ENCODE data around the gene SLAMF6. TPM values are rescaled to one million over a fixed set of nuclear protein-coding genes. Genes with fewer than 3 reads are reported as not detected.

SLAMF6 gene
- total RNA-seq, 1 experiment from 2014 or later: not detected

GRCh38 chr1:160542303-160542945 lies 19.4 kb upstream of the SLAMF6 start:
- H3K27me3 ChIP-seq (ENCODE audit: control insufficient read depth, insufficient read depth, low read length): 0 out of 2 replicates have a peak, but pooled peaks cover 5% of the 10 kb centered on the region
- in situ Hi-C loops (cut with HindIII; ENCODE audit: low pct_unique_long_range_greater_than_20kb, low sequenced_read_pairs) (no loop called here), intact Hi-C loops (cut with micrococcal nuclease; ENCODE audit: unreplicated experiment) (loop anchor here (5.0 kb wide), 1 partner anchor 65 kb away; no protein-coding TSS in a partner anchor)
- no peak overlapping the region for H3K4me3 ChIP-seq (ENCODE audit: low read depth in 2 of 2, low read length in 2 of 2)
- no peaks in the 10 kb centered on the region for H3K9me3 ChIP-seq (ENCODE audit: control insufficient read depth, insufficient read depth, low read depth, low read length)
- no peak overlapping the region for H3K27ac ChIP-seq (ENCODE audit: low read length)
- TF ChIP-seq TCF7L2 (IDR thresholded peaks at IDR 0.05; ENCODE audit: low read depth, low read length) (no peak), REST (IDR thresholded peaks at IDR 0.05; ENCODE audit: insufficient read depth in 1 of 2, low read depth in 2 of 2, low read length in 1 of 2) (no peak), POLR2AphosphoS5 (IDR thresholded peaks at IDR 0.05; ENCODE audit: low read depth, low read length) (no peak), CTCF (IDR thresholded peaks at IDR 0.05) (no peak), SIN3A (IDR thresholded peaks at IDR 0.05; ENCODE audit: borderline replicate concordance, insufficient read depth, low read depth, low read length) (no peak)
- ATAC-seq (no peak), DNase-seq (ENCODE audit: low read depth, low spot score) (no peak)
- POLR2A ChIA-PET: no interaction called here
- H3K36me3 ChIP-seq (ENCODE audit: control insufficient read depth, insufficient read depth, low read length): no peaks in the 10 kb centered on the region
- H3K4me1 ChIP-seq (ENCODE audit: control insufficient read depth, insufficient read depth, low read length): no peaks in the 10 kb centered on the region
- BruUV-seq (replicated peaks): no TSS peak
- CTCF ChIA-PET: no interaction called here

- H3K4me1 ChIP-seq (ENCODE audit: control insufficient read depth, insufficient read depth, low read length): no peaks in the 10 kb centered on the region
- DNase-seq (ENCODE audit: low read depth, low spot score): no peak
- intact Hi-C loops (cut with micrococcal nuclease; ENCODE audit: unreplicated experiment) (loop anchor here (5.0 kb wide), 1 partner anchor 66 kb away; no protein-coding TSS in a partner anchor), in situ Hi-C loops (cut with HindIII; ENCODE audit: low pct_unique_long_range_greater_than_20kb, low sequenced_read_pairs) (no loop called here)
- CTCF ChIA-PET: no interaction called here
- TF ChIP-seq SIN3A (IDR thresholded peaks at IDR 0.05; ENCODE audit: borderline replicate concordance, insufficient read depth, low read depth, low read length) (no peak), CTCF (IDR thresholded peaks at IDR 0.05) (no peak), TCF7L2 (IDR thresholded peaks at IDR 0.05; ENCODE audit: low read depth, low read length) (no peak), POLR2AphosphoS5 (IDR thresholded peaks at IDR 0.05; ENCODE audit: low read depth, low read length) (no peak), REST (IDR thresholded peaks at IDR 0.05; ENCODE audit: insufficient read depth in 1 of 2, low read depth in 2 of 2, low read length in 1 of 2) (no peak)
- ATAC-seq: no peak
- BruUV-seq (replicated peaks): no TSS peak
- H3K27ac ChIP-seq (ENCODE audit: low read length): no peak overlapping the region
- H3K36me3 ChIP-seq (ENCODE audit: control insufficient read depth, insufficient read depth, low read length): no peaks in the 10 kb centered on the region
- no peak overlapping the region for H3K4me3 ChIP-seq (ENCODE audit: low read depth in 2 of 2, low read length in 2 of 2)
- POLR2A ChIA-PET: no interaction called here
- 0 out of 2 replicates have a peak, but pooled peaks cover 5% of the 10 kb centered on the region for H3K27me3 ChIP-seq (ENCODE audit: control insufficient read depth, insufficient read depth, low read length)
- no peaks in the 10 kb centered on the region for H3K9me3 ChIP-seq (ENCODE audit: control insufficient read depth, insufficient read depth, low read depth, low read length)
Observed at GRCh38 chr1:160541622-160542302, 18.7 kb upstream of the SLAMF6 start.

All from Panc1 (cell line).